ENCODE data around the gene PPM1M.

The PPM1M gene

DNA sequence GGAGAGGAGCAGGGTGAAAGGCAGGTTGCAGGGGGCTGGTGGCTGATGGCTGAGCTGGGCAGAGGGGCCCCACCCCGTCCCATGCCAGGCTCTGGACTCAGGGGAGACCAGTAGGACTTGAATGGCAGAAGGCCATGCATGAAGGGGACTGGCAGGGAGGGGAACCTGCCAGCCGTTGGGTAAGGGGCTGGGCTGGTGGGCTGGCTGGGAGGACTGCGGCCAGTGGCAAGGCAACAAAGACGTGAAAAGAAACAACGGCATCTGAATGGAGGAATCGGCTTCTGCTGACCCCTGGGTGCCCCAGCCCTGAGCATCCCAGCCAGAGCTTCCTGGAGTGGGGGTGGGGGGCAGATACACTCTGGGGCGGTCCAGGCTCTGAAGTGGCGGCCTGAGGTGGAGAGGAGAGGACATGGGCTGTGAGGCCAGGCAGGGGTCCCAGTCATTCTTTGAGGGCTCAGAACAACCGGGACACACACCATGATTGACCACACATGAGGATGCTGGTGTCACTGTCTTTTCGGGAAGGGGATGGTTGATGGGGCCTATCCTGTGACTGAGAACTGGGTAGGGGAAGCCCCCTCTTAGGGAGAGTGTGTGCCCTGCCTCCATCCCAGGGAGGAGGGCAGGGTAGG, 53.8 kb downstream of the PPM1M start:
- no peak for DNase-seq

Data from kidney glomerular epithelial cell (primary cell).